WTC11 (cell line): ENCODE measurements around the gene NFAT5. TPM values are rescaled to one million over a fixed set of nuclear protein-coding genes. Genes with fewer than 3 reads are reported as not detected.

Source experiments
- ATAC-seq: fragments of 200-7000 bp; cut with Tn5 transposase; 2 replicates; pipeline ENCODE4 v1.10.0; 2021; ENCODE audit warnings: mild to moderate bottlenecking, moderate library complexity
- CTCF ChIA-PET: fragments of 300-600 bp; sonication (Branson Sonifier 250); formaldehyde crosslinking; loops from one replicate; lab custom pipeline; 2021; ENCODE audit warnings: antibody characterized with exemption; lab: Charles Lee
- POLR2A ChIA-PET: fragments of 350-600 bp; sonication (Branson Sonifier 250); formaldehyde crosslinking; loops from one replicate; lab custom pipeline; 2021; ENCODE audit warnings: antibody characterized with exemption; lab: Charles Lee
- DNase-seq: peaks from one replicate; pipeline ENCODE4 v3.0.0; 2021; ENCODE audit warnings: low spot score
- H3K27ac Mint-ChIP-seq: 2 replicates; pipeline ENCODE4 v1.8.0; 2021; ENCODE audit warnings: mixed read lengths
- H3K27me3 Mint-ChIP-seq: 2 replicates; pipeline ENCODE4 v1.8.0; 2021; ENCODE audit warnings: low read depth, mild to moderate bottlenecking, moderate library complexity, mixed read lengths
- H3K36me3 Mint-ChIP-seq: 2 replicates; pipeline ENCODE4 v1.8.0; 2021; ENCODE audit warnings: mixed read lengths
- H3K4me1 Mint-ChIP-seq: 2 replicates; pipeline ENCODE4 v1.8.0; 2022; ENCODE audit warnings: mixed read lengths
- H3K4me3 Mint-ChIP-seq: 2 replicates; pipeline ENCODE4 v1.8.0; 2021; ENCODE audit warnings: mild to moderate bottlenecking, moderate library complexity, mixed read lengths
- H3K9me3 Mint-ChIP-seq: 2 replicates; pipeline ENCODE4 v1.8.0; 2021; ENCODE audit warnings: mixed read lengths
- ATF2 ChIP-seq: sonication (generic); formaldehyde crosslinking; IDR thresholded peaks from 2 replicates; pipeline ENCODE4 v1.8.1; 2022; ENCODE audit warnings: low read depth, missing genetic modification reagents, borderline replicate concordance
- CREB1 ChIP-seq: sonication (generic); formaldehyde crosslinking; IDR thresholded peaks from 2 replicates; pipeline ENCODE4 v1.8.0; 2023; ENCODE audit warnings: mild to moderate bottlenecking, missing genetic modification reagents
- CREM ChIP-seq: sonication (generic); formaldehyde crosslinking; IDR thresholded peaks from 2 replicates; pipeline ENCODE4 v1.8.1; 2022; ENCODE audit warnings: mild to moderate bottlenecking, missing genetic modification reagents, moderate library complexity
- E2F4 ChIP-seq: sonication (generic); formaldehyde crosslinking; IDR thresholded peaks from 2 replicates; pipeline ENCODE4 v1.8.1; 2022; ENCODE audit warnings: low read depth, mild to moderate bottlenecking, moderate library complexity, missing genetic modification reagents, borderline replicate concordance
- EMX1 ChIP-seq: fragments of 250-450 bp; sonication (Bioruptor Pico); IDR thresholded peaks from 2 replicates; pipeline ENCODE4 v1.8.0; 2021; ENCODE audit warnings: mild to moderate bottlenecking
- ESRRA ChIP-seq: sonication (generic); formaldehyde crosslinking; IDR thresholded peaks from 2 replicates; pipeline ENCODE4 v1.8.1; 2022; ENCODE audit warnings: mild to moderate bottlenecking, missing genetic modification reagents, borderline replicate concordance
- ETV6 ChIP-seq: sonication (generic); formaldehyde crosslinking; IDR thresholded peaks from 2 replicates; pipeline ENCODE4 v1.8.1; 2022; ENCODE audit warnings: mild to moderate bottlenecking, missing genetic modification reagents
- TEAD1 ChIP-seq: sonication (generic); formaldehyde crosslinking; IDR thresholded peaks from 2 replicates; pipeline ENCODE4 v1.8.0; 2022; ENCODE audit warnings: mild to moderate bottlenecking, missing genetic modification reagents
- TEAD4 ChIP-seq: sonication (generic); formaldehyde crosslinking; IDR thresholded peaks from 2 replicates; pipeline ENCODE4 v1.8.0; 2022; ENCODE audit warnings: mild to moderate bottlenecking, missing genetic modification reagents
- ZNF317 ChIP-seq: sonication (generic); formaldehyde crosslinking; IDR thresholded peaks from 2 replicates; pipeline ENCODE4 v1.8.1; 2023; ENCODE audit warnings: low read depth, mild to moderate bottlenecking, moderate library complexity, missing genetic modification reagents, borderline replicate concordance
- ZNF396 ChIP-seq: fragments of 250-450 bp; sonication (Bioruptor Pico); IDR thresholded peaks from 2 replicates; pipeline ENCODE4 v1.8.0; 2021; ENCODE audit warnings: mild to moderate bottlenecking, moderate library complexity, borderline replicate concordance
- total RNA-seq: library from RNA; stranded (reverse); gene quantifications from 3 replicates; pipeline ENCODE4 v1.2.3, GENCODE V29; 2021
- TF ChIP-seq, protein P1 (sequence below): sonication (generic); formaldehyde crosslinking; conservative IDR thresholded peaks from 2 replicates; pipeline ENCODE4 v1.8.1; 2022; ENCODE audit warnings: mild to moderate bottlenecking, missing genetic modification reagents
- TF ChIP-seq, protein P2 (sequence below): fragments of 250-450 bp; sonication (Bioruptor Pico); IDR thresholded peaks from 2 replicates; pipeline ENCODE4 v2.1.2; 2022; ENCODE audit warnings: mild to moderate bottlenecking, moderate library complexity
- TF ChIP-seq, protein P3 (sequence below): sonication (generic); formaldehyde crosslinking; IDR thresholded peaks from 2 replicates; pipeline ENCODE4 v1.8.0; 2023; ENCODE audit warnings: missing genetic modification reagents, mild to moderate bottlenecking, borderline replicate concordance

The NFAT5 gene
- total RNA-seq, 1 experiment from 2014 or later: 23.2 TPM

- TF ChIP-seq, protein P1, sequence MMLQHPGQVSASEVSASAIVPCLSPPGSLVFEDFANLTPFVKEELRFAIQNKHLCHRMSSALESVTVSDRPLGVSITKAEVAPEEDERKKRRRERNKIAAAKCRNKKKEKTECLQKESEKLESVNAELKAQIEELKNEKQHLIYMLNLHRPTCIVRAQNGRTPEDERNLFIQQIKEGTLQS (CRISPR knock-in tag): no peak
- TF ChIP-seq, protein P2, sequence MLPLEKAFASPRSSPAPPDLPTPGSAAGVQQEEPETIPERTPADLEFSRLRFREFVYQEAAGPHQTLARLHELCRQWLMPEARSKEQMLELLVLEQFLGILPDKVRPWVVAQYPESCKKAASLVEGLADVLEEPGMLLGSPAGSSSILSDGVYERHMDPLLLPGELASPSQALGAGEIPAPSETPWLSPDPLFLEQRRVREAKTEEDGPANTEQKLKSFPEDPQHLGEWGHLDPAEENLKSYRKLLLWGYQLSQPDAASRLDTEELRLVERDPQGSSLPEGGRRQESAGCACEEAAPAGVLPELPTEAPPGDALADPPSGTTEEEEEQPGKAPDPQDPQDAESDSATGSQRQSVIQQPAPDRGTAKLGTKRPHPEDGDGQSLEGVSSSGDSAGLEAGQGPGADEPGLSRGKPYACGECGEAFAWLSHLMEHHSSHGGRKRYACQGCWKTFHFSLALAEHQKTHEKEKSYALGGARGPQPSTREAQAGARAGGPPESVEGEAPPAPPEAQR: no peak
- no peak for TF ChIP-seq ETV6 (CRISPR knock-in tag)
- TF ChIP-seq E2F4 (CRISPR knock-in tag): no peak
- ChIA-PET POLR2A (interaction anchor here (0.6 kb wide), 1 partner anchor 33 kb away, joined by 3 read pairs; no protein-coding TSS in a partner anchor), CTCF (interaction anchor here (0.6 to 1.5 kb wide), 5 partner anchors 15 to 168 kb away, joined by 3 to 5 read pairs (median 3); no protein-coding TSS in a partner anchor)
- Mint-ChIP-seq H3K27me3 (no peaks in the 10 kb centered on the region; the same call in 1 of the 2 replicates), H3K4me1 (peaks cover 35% of the 10 kb centered on the region), H3K4me3 (peak overlapping the region; percentile 84), H3K27ac (peak overlapping the region; percentile 94), H3K36me3 (0 out of 2 replicates have a peak, but pooled peaks cover 3% of the 10 kb centered on the region), H3K9me3 (no peaks in the 10 kb centered on the region)
- DNase-seq: no peak
- ATAC-seq: peak; percentile 14
Observed at GRCh38 chr16:69563605-69564580, 1.9 kb upstream of the NFAT5 start.

GRCh38 chr16:69564845-69565670, 708 bp upstream of the NFAT5 start:
- ChIA-PET CTCF (interaction anchor here (0.8 to 2.0 kb wide), 4 partner anchors 51 to 169 kb away, joined by 3 to 5 read pairs (median 4); no protein-coding TSS in a partner anchor), POLR2A (no interaction called here)
- no peaks in the 10 kb centered on the region; the same call in 1 of the 2 replicates for H3K27me3 Mint-ChIP-seq
- peak overlapping the region; percentile 84 for H3K4me3 Mint-ChIP-seq
- H3K4me1 Mint-ChIP-seq: peaks cover 44% of the 10 kb centered on the region
- 0 out of 2 replicates have a peak, but pooled peaks cover 3% of the 10 kb centered on the region for H3K36me3 Mint-ChIP-seq
- no peak for TF ChIP-seq ZNF396 (CRISPR knock-in tag)
- TF ChIP-seq ATF2 (CRISPR knock-in tag): no peak
- TF ChIP-seq CREB1: no peak
- TF ChIP-seq EMX1: no peak
- TF ChIP-seq ESRRA: 0 out of 2 replicates have a peak, but pooled peaks have one; percentile 26
- TF ChIP-seq ETV6 (CRISPR knock-in tag): no peak
- no peak for TF ChIP-seq TEAD4 (CRISPR knock-in tag)
- TF ChIP-seq ZNF317 (CRISPR knock-in tag): no peak
- TF ChIP-seq, protein P3, sequence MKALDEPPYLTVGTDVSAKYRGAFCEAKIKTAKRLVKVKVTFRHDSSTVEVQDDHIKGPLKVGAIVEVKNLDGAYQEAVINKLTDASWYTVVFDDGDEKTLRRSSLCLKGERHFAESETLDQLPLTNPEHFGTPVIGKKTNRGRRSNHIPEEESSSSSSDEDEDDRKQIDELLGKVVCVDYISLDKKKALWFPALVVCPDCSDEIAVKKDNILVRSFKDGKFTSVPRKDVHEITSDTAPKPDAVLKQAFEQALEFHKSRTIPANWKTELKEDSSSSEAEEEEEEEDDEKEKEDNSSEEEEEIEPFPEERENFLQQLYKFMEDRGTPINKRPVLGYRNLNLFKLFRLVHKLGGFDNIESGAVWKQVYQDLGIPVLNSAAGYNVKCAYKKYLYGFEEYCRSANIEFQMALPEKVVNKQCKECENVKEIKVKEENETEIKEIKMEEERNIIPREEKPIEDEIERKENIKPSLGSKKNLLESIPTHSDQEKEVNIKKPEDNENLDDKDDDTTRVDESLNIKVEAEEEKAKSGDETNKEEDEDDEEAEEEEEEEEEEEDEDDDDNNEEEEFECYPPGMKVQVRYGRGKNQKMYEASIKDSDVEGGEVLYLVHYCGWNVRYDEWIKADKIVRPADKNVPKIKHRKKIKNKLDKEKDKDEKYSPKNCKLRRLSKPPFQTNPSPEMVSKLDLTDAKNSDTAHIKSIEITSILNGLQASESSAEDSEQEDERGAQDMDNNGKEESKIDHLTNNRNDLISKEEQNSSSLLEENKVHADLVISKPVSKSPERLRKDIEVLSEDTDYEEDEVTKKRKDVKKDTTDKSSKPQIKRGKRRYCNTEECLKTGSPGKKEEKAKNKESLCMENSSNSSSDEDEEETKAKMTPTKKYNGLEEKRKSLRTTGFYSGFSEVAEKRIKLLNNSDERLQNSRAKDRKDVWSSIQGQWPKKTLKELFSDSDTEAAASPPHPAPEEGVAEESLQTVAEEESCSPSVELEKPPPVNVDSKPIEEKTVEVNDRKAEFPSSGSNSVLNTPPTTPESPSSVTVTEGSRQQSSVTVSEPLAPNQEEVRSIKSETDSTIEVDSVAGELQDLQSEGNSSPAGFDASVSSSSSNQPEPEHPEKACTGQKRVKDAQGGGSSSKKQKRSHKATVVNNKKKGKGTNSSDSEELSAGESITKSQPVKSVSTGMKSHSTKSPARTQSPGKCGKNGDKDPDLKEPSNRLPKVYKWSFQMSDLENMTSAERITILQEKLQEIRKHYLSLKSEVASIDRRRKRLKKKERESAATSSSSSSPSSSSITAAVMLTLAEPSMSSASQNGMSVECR: 0 out of 2 replicates have a peak, but pooled peaks have one; percentile 20
- no peak for TF ChIP-seq CREM (CRISPR knock-in tag)
- no peak for TF ChIP-seq E2F4 (CRISPR knock-in tag)
- no peak for TF ChIP-seq TEAD1 (CRISPR knock-in tag)
- peak overlapping the region; percentile 93 for H3K27ac Mint-ChIP-seq
- ATAC-seq (no peak), DNase-seq (no peak)
- no peaks in the 10 kb centered on the region for H3K9me3 Mint-ChIP-seq
